ENCODE measurements around the gene CELA2B.
A peak's percentile ranks its signal among the peaks of the same experiment; 100 is the strongest.
"Not testable (repeated sequence)": the region's sequence is repeated elsewhere in the genome, so short reads cannot be mapped to it uniquely, and the experiment has no call there.

The CELA2B gene

GRCh38 chr1:15455522-15455921 lies 20.4 kb upstream of the CELA2B start:
- H3K27me3 ChIP-seq: no peaks in the 10 kb centered on the region
- TF ChIP-seq CTCF (IDR thresholded peaks at IDR 0.05; ENCODE audit: low read depth, low read length): no peak
- no peaks in the 10 kb centered on the region for H3K36me3 ChIP-seq
- H3K9me3 ChIP-seq: no peaks in the 10 kb centered on the region
- no peak overlapping the region for H3K4me3 ChIP-seq (ENCODE audit: low read depth, low read length)
- peaks cover 4% of the 10 kb centered on the region; the same call in 1 of the 2 replicates for H3K4me1 ChIP-seq
- no peak for DNase-seq

GRCh38 chr1:15456313-15456954 lies 19.5 kb upstream of the CELA2B start, which contains the start of gene CELA2A:
Gene CELA2A, plus strand, starts transcription at chr1:15456732. Its CDS starts 22 bp downstream, at chr1:15456754.
- DNase-seq: no peak
- no peaks in the 10 kb centered on the region for H3K36me3 ChIP-seq
- H3K4me3 ChIP-seq (ENCODE audit: low read depth, low read length): no peak within 1 kb of the TSS
- no peaks in the 10 kb centered on the region for H3K9me3 ChIP-seq
- no peak for TF ChIP-seq CTCF (IDR thresholded peaks at IDR 0.05; ENCODE audit: low read depth, low read length)
- no peaks in the 10 kb centered on the region for H3K27me3 ChIP-seq
- peaks cover 4% of the 10 kb centered on the region; the same call in 1 of the 2 replicates for H3K4me1 ChIP-seq

DNA sequence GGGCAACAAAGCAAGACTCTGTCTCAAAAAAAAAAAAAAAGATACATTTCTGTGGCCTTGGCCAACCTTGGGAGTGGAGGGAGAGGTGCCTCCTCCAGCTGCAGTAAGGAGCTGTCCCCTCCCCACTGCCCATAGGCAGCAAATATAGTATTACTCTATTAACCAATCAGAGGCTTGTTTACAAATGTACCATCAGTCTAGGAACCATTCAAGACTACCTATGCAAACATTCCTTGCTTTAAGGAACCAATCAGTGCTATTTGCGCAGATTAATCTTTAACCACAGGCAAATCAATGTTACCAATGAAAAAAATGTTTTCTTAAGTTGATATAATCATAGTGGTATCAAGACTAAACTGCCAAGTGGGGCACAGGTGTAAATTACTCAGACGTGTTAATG lies 18.3 kb upstream of the CELA2B start:
- no peak for DNase-seq
- TF ChIP-seq CTCF (IDR thresholded peaks at IDR 0.05; ENCODE audit: low read depth, low read length): no peak
- no peaks in the 10 kb centered on the region for H3K27me3 ChIP-seq
- H3K9me3 ChIP-seq: no peaks in the 10 kb centered on the region
- no peaks in the 10 kb centered on the region for H3K36me3 ChIP-seq
- no peak overlapping the region for H3K4me3 ChIP-seq (ENCODE audit: low read depth, low read length)
- peaks cover 4% of the 10 kb centered on the region; the same call in 1 of the 2 replicates for H3K4me1 ChIP-seq

GRCh38 chr1:15458388-15458787 lies 17.5 kb upstream of the CELA2B start:
- H3K4me3 ChIP-seq (ENCODE audit: low read depth, low read length); H3K36me3 ChIP-seq; H3K4me1 ChIP-seq; DNase-seq; H3K9me3 ChIP-seq; H3K27me3 ChIP-seq: not testable (repeated sequence)

DNA sequence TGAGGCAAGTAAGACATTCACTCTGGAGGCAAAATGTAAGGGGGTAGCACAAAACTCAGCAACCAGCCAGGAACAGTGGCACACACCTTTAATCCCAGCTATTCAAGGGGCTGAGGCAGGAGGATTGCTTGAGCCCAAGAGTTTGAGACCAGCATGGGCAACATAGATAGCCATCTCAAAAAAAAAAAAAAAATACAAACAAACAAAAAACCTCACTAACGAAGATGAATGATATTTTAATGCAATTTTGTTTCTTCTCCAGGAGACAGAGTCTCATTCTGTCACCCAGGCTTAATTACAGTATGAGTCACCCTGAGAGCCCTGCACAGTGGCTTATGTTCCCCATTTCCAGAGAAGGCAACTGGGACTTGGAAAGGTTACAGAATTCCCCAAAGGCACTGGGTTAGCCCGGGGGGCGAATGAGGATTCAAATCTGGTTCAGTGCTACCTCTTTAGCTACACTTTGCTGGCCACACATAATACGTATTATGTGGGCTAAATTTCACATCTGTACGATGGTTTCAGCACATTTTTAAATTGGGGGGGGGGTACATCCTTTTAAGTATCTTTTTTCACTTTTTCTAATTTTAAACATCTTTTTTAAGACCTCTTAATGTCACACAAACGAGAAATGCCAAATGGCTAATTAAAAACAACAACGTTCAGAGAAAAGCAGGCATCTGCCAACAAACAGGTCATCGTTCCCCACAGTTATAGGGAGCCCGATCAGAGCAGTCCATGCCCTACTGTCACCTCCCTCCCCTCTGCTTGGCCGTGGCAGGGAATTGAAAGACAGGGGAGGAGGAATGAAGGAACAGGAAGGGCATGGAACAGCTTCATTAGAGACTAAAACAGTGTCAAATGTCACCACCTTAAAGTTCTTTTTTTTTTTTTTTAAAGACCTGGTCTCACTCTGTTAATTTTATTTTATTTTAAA lies 15.9 kb upstream of the CELA2B start:
- peaks cover 4% of the 10 kb centered on the region; the same call in 1 of the 2 replicates for H3K4me1 ChIP-seq
- H3K27me3 ChIP-seq: no peaks in the 10 kb centered on the region
- H3K36me3 ChIP-seq: no peaks in the 10 kb centered on the region
- no peaks in the 10 kb centered on the region for H3K9me3 ChIP-seq
- peak overlapping the region; percentile 14; the same call in 1 of the 2 replicates for H3K4me3 ChIP-seq (ENCODE audit: low read depth, low read length)
- no peak for TF ChIP-seq CTCF (IDR thresholded peaks at IDR 0.05; ENCODE audit: low read depth, low read length)
- peak; percentile 74 for DNase-seq

DNA sequence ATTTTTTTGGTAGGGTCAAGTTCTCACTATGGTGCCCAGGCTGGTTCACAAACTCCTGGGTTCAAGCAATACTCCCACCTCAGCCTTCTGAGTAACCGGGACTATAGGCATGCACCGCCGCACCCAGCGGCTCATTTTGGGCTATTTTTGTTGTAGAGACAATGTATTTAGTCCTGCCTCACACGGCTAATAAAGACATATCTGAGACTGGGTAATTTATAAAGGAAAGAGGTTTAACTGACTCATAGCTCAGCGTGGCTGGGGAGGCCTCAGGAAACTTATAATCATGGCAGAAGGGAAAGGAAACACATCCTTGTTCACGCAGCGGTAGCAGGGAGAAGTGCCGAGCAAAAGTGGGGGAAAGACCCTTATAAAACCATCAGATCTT lies 15.2 kb upstream of the CELA2B start:
- H3K4me1 ChIP-seq: peaks cover 4% of the 10 kb centered on the region; the same call in 1 of the 2 replicates
- no peaks in the 10 kb centered on the region for H3K36me3 ChIP-seq
- DNase-seq: no peak
- no peaks in the 10 kb centered on the region for H3K9me3 ChIP-seq
- TF ChIP-seq CTCF (IDR thresholded peaks at IDR 0.05; ENCODE audit: low read depth, low read length): no peak
- no peak overlapping the region for H3K4me3 ChIP-seq (ENCODE audit: low read depth, low read length)
- H3K27me3 ChIP-seq: no peaks in the 10 kb centered on the region

GRCh38 chr1:15463064-15463800 lies 12.7 kb upstream of the CELA2B start:
- H3K36me3 ChIP-seq; H3K4me1 ChIP-seq; H3K4me3 ChIP-seq (ENCODE audit: low read depth, low read length); DNase-seq; H3K27me3 ChIP-seq; H3K9me3 ChIP-seq: not testable (repeated sequence)

DNA sequence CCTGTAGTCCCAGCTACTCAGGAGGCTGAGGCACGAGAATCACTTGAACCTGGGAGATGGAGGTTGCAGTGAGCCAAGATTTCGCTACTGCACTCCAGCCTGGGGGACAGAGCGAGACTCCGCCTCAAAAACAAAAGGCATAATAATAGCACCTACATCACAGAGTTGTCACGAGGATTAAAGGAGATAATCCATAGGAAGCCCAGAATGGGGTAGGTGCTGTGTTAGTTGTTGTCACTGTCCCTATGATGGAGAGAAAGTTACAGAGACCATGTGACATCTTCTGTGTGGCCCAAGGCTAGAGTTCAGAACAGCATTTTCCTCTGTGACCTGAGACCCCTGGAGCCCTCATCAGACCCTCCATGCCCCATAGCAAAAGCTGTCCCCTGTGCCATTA lies 12.0 kb upstream of the CELA2B start:
- not testable (repeated sequence) for H3K4me1 ChIP-seq; H3K4me3 ChIP-seq (ENCODE audit: low read depth, low read length); H3K27me3 ChIP-seq; DNase-seq; H3K9me3 ChIP-seq; H3K36me3 ChIP-seq
